HEK293T (cell line): ENCODE measurements around the gene CCDC88B.

ENCODE experiments used
- ARNT ChIP-seq: fragments of 450-650 bp; IDR thresholded peaks from 2 replicates; pipeline ENCODE4 v1.6.1; 2017; ENCODE audit warnings: mild to moderate bottlenecking
- BHLHE40 ChIP-seq: fragments of 450-650 bp; IDR thresholded peaks from 2 replicates; pipeline ENCODE4 v1.6.1; 2016; ENCODE audit warnings: mild to moderate bottlenecking, moderate library complexity, borderline replicate concordance
- FOXA1 ChIP-seq: fragments of 450-650 bp; IDR thresholded peaks from 2 replicates; pipeline ENCODE4 v1.6.1; 2016; ENCODE audit warnings: mild to moderate bottlenecking
- FOXK2 ChIP-seq: fragments of 450-650 bp; IDR thresholded peaks from 2 replicates; pipeline ENCODE4 v1.6.1; 2016; ENCODE audit warnings: mild to moderate bottlenecking
- FOXM1 ChIP-seq: fragments of 450-650 bp; IDR thresholded peaks from 2 replicates; pipeline ENCODE4 v1.6.1; 2017; ENCODE audit warnings: mild to moderate bottlenecking, borderline replicate concordance
- LEF1 ChIP-seq: fragments of 450-650 bp; IDR thresholded peaks from 2 replicates; pipeline ENCODE4 v1.6.1; 2017; ENCODE audit warnings: mild to moderate bottlenecking, borderline replicate concordance
- NFRKB ChIP-seq: fragments of 450-650 bp; IDR thresholded peaks from 2 replicates; pipeline ENCODE4 v1.6.1; 2016; ENCODE audit warnings: mild to moderate bottlenecking, moderate library complexity
- SP1 ChIP-seq: fragments of 450-650 bp; IDR thresholded peaks from 2 replicates; pipeline ENCODE4 v1.6.1; 2017
- TARDBP ChIP-seq: fragments of 450-650 bp; IDR thresholded peaks from 2 replicates; pipeline ENCODE4 v1.6.1; 2016
- ZNF384 ChIP-seq: fragments of 450-650 bp; IDR thresholded peaks from 2 replicates; pipeline ENCODE4 v1.6.1; 2016
- TF ChIP-seq, protein P1 (sequence below): fragments of 450-650 bp; IDR thresholded peaks from 2 replicates; pipeline ENCODE4 v1.6.1; 2016

DNA sequence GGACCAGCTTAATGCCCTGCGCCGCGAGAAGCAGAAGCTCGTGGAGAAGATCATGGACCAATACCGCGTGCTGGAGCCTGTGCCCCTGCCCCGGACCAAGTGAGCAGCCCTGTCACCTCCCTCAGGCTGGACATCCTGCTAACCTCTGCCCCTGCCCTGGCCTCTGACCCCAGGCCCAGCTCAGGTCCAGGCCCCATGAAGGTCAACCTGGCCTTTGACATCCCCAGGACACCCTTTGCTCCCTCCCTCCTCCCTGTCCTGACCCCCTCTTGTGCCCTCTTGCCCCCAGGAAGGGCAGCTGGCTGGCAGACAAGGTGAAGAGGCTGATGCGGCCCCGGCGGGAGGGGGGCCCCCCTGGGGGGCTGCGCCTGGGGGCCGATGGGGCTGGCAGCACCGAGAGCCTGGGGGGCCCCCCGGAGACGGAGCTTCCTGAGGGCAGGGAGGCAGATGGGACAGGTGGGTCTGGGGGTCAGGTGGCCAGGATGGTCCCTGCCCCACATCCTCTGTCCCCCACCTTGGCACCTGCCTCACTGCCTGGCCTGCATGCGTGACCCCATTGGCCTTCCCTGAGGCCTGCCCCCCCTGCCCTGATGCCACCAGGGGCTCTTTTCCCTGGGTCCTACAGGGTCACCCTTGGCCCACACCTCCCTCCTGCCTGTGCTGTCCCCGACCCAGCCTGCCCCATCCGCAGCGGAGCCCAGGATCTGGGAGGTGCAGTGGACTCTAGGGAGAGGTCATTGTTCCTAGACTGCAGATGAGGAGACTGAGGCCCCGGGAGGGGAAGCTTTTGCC lies 13.9 kb downstream of the CCDC88B start:
- no peak for TF ChIP-seq BHLHE40
- no peak for TF ChIP-seq SP1
- TF ChIP-seq TARDBP: no peak
- TF ChIP-seq FOXA1: no peak
- TF ChIP-seq FOXM1: no peak
- TF ChIP-seq NFRKB: no peak
- TF ChIP-seq, protein P1, sequence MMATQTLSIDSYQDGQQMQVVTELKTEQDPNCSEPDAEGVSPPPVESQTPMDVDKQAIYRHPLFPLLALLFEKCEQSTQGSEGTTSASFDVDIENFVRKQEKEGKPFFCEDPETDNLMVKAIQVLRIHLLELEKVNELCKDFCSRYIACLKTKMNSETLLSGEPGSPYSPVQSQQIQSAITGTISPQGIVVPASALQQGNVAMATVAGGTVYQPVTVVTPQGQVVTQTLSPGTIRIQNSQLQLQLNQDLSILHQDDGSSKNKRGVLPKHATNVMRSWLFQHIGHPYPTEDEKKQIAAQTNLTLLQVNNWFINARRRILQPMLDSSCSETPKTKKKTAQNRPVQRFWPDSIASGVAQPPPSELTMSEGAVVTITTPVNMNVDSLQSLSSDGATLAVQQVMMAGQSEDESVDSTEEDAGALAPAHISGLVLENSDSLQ: no peak
- no peak for TF ChIP-seq ARNT
- TF ChIP-seq FOXK2: no peak
- TF ChIP-seq ZNF384: no peak
- no peak for TF ChIP-seq LEF1
